HG02588 (cell line): ENCODE data around the gene CDH4.

Experiments
- ATAC-seq: cut with Tn5 transposase; IDR thresholded peaks from one replicate; pipeline ENCODE4 v1.9.1; 2021; ENCODE audit warnings: mild to moderate bottlenecking, moderate library complexity; ENCODE audit not compliant: unreplicated experiment

CDH4 gene

GRCh38 chr20:61806314-61806713, 554.3 kb downstream of the CDH4 start:
- no peak for ATAC-seq

DNA sequence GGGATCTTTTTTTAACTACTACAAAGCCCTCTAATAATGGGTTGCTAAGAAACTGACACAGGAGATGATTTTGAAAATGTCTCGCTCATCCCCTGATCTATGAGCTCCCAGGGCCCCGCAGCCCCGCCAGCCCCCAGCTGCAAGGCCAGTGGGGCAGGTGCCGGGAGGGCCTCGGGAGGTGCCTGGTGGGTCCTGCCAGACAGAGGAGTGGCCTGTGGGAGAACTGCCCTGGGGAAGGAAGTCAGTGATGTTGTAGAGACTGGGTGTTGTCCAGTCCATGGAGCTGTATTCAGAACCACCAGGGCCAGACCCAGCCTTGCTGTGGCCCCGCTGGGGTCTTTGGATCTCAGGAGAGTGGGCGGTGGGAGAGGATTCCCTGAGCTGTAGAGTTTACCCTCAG, 554.9 kb downstream of the CDH4 start:
- ATAC-seq: no peak

GRCh38 chr20:61807471-61808160, 555.6 kb downstream of the CDH4 start:
- no peak for ATAC-seq

DNA sequence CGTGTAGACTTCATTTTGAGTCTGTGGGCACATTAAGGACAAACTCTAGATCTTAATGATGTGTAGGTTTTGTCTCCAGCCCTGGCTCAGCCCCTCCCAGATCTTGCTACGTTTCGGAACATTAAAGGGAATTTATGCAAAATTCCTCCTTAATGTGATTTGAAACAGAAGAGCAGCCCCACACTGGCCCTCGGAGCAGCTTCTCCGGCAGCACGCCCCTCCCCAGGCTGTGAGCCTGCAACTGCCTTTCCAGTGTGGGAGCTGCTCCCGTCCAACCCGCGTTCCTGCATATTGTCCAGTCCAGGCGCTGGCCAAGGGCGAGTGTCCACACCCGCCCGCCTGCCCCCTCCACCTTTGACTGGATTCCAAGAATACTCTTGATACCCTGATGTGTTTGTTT, 556.4 kb downstream of the CDH4 start:
- no peak for ATAC-seq

DNA sequence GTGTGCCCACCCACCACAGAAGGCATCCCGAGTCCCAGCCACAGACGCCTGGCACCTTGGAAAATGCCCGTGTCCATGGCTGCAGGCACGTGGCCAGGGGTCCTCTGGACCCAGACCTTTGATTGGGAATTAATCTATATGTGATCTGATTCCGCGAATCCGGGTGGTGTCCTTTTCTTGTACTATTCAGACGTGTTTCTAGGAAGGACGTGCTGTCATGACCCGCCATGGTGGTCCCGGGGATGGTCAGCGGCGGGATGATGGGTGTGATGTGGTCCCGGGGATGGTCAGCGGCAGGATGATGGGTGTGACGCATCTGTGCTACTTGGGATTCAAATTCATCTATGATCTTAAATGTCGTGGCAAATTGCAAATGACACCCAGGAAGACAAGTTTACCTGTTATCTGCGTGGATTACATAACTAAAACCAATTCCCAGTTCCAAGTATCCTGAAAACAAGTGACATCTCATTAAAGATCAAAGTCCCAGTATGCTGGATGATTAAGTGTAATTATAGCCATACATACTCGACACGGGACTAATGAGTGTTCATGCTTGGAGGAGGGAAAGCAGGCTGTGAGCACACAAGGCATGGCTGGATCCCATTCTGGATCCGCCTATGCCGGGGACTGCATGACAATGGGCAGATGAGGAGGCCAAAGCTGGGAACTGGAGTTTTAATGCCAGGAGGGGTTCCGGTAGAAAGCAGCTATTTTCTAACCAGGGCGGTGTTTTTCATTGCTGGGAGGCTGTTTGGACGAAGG, 557.1 kb downstream of the CDH4 start:
- ATAC-seq: no peak

DNA sequence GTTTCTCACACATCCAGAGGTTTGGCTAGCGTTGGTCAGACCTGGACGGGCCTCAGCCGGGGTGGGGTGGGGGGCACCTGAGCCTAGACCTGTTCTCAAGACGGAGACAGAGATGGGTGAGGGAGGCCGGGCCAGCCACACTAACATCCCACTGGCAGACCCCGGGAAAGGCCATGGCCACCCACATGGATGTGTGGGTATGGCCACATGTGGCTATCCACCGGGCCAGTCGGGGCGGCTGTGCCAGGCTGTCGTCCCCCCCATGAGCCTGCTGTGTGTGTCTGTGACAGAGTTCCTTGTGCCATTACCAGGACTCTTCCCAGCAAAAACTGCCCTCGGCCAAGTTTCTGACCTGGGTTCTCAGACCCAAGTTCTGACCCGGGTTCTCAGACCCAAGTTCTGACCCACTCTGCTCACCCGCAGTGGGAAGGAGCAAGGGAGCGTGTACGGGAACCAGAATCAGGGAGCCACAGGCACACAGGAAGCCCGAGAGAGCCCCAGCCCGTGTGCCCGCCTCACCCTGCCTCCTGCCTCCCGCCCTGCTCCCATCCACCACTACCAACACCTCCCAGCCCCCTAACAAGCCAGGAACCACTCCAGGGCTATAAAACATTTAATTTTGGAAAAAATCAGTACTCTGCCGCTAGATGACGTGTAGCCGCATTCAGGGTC, 558.1 kb downstream of the CDH4 start:
- no peak for ATAC-seq

DNA sequence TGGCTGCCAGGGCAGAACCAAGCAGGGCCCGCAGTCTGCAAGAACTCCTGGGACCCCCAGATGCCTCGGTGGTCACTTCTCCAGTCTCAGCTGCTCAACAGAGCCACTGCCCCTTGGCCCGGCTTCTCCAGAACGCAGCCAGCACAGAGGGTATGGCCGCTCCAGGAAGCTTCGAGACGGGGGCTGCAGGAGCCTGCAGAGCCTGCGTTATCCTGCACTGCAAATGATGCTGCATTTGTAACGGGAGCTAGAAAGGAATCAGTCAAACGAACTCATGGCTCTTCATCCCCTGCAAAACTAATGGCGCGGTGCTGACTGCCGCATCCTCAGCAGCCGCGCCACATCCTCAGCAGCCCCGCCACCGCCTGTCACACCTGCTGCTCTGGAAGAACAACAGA, 558.7 kb downstream of the CDH4 start:
- ATAC-seq: no peak

DNA sequence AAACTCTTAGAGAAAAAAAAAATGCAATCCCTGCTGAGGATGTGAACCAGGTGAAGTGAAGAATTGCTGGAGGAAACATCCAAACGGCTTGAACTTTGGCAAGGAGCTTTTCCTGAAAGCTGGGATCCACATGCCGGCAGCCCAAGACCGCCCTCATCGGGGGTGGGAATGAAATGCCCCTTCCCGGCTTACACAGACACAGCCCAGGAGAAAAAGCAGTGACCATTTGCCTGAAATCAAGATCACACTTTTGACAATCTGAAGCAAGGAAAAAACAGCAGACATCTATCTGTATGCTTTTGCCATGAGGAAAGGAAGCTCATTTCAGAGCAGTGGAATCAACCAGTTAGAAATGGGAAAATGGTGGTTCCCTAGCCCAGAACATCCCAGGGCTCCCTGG, 559.1 kb downstream of the CDH4 start:
- no peak for ATAC-seq

- no peak for ATAC-seq
These were observed 560.2 kb downstream of the CDH4 start for GRCh38 chr20:61812121-61812844.

DNA sequence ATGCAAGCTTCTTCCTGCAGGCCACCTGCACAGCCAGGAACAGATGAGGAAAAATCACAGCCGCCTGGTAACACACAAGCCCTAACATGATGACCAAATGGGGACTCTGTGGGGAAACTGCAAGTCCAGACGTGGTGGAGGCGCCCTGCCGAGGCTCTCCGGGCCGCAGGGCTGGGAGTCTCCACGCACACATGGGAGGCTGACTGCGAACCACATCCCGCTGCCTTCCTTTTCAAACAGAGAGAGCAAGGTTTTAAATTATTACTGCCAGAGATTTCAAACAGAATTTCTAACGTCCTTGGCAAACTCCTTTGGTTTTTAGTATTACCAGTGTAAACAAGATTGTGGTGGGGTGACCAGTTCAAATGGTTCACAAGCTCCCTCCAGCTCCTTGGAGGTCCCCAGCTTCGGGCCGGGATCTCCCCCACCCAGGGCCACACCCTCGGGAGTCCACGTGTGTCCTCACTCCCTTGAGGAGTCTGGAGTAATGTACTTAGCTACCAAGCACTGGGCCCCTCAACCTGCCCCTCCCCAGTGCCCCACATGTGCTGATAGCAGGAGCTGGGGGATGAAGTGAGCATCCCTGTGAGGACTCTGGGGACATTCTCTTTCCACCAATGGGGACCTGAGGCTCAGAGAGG, 560.9 kb downstream of the CDH4 start:
- ATAC-seq: no peak

DNA sequence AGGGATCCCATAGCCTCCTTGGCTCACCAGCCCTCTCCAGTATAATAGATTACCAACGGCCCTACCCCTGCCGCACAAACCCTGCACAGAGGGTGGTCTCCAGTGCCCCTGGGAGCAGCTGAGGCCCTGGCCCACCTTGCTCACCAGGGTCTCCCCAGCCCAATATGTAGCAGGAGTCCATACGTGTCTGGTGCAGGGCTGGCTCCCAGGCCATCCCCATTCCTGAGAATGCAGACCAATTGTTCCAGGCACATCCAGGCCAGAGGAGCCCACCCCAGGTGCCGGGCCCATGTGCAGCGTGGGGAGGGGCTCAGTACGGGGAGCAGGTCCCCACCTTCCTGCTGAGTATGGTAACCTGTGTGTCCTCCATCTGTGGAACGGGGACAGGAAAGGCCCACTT, 561.7 kb downstream of the CDH4 start:
- ATAC-seq: no peak

DNA sequence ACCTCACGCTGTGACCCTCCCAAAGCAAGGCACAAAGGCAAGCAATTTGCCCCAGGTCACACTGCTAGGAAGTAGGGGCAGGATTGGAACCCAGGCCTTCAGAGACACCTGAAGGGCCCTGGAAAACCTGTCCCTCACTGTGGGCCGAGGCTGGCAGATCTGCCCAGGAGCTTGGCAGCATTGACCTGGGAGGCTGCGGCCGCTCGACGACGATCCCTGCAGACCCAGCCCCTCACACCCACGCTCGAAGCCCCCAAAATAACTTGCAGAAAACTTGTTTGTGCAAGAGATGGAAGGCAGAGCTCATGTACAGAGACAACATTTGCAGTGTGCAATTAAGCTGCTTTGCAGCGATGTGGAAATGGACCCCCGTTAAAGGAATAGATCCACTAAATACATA, 562.2 kb downstream of the CDH4 start:
- no peak for ATAC-seq

DNA sequence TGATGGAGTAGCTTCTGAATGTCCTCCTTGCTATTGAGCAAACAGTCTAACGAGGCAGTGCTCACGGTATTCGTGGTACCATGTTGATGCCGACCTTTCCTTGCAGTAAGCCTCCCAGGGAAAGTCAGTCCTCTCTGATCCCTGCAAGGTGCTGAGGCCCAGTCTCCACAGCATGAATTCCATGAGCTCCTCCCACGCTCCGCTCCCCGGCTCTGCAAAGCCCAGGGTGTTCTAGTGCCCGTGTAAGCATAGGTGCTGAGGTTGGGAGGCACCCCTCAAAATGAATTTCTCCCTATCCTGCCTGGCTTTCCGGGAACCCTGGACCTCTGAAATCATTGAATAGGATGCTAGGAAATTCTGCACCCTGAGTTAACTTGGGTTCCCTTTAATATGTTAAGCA, 562.7 kb downstream of the CDH4 start:
- ATAC-seq: no peak

GRCh38 chr20:61815176-61815575, 563.1 kb downstream of the CDH4 start:
- no peak for ATAC-seq

GRCh38 chr20:61815678-61816077, 563.6 kb downstream of the CDH4 start:
- no peak for ATAC-seq

DNA sequence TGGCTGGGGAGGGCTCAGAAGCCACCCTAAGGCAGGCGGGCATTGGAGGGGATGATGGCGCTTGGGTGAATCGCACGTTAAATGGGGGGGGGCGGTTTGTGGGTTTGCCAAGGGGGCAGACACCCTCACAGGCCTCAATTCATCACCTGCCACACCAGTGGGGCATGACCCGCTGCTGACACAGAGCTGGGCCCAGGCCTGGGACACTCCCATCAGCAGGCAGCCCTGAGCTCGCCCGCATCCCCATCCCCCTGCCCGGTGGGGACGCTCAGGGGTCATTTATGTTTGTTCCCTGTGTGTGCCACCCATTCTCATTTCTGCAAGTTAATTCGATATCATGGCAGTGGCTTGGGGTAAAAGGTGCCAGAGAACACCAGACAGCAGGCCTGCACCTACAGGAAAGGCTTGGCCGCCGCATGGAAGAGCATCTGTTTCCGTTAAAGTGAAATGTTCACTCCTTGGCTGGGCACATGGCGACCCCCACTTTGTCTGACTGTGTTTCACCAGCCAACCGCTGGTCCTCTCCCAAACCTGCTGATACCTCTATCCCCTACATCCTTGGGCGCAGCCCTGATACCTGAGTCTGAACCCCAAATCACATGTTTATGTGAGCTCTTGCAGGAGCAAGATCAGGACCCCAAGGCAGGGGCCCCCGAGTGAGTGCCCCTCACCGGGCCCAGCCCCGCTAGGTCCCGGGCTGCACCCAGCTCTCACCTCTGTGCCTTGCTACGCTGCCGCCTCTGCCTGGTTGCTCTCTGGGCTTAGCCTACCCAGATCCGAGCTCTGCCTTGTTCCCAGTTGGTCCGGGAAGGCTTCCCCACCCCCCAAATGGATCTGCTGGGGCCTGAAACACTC, 564.8 kb downstream of the CDH4 start:
- no peak for ATAC-seq

DNA sequence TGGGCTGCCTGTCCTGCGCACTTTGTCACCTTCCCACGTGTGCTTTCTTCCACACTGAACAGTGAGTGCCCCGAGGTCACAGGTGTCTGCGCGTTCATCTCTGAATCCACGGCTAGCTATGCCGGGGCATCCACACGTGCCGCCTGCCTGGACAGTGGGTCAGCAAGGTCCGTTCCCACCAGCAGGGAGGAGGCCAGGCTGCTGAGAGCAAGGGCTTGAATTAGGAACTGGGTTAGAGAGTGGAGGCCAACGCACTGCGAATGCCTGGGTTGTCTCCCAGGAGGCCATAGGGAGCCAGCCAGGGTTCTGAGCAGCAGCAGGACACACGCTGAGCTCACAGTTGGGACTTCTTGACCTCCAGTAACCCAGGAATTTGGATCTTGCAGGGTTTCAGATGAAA, 565.5 kb downstream of the CDH4 start:
- no peak for ATAC-seq

DNA sequence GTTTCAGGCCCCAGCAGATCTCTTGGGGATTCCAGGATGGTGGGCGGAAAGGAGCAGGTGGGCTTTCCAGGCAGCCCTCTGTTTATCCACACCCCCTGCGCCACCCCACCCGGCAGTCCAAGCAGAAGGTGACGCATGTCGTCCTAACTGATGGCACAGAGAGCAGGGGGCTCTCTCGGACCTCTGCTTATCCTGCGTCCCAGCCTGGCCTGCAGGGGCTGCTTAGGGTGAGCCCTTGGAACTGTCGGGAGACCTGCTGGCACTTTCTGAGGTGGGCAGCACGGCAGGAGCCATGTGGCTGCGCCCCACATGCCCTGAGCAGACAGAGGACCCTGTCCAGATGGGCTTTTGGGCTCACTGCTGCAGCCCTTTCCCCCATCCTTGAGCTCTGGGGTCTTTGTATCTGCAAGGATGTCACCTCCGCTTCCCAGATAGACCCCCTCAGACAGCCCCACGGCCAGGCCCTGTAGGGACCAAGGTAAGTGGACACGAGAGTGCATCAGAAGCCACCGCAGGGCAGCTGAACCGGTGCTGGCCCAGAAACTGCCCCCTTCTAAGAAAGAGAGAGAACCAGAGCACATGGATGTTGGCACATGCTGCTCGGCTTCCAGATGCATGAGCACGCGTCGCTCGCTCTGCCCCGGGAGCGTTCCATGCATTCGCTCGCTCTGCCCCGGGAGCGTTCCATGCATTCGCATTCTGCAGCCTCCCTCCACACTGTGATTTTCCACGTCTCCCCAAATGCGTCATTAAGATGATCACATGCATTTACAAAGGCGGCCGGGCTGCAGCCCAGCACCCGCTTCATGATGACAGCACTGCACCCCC, 566.9 kb downstream of the CDH4 start:
- no peak for ATAC-seq

GRCh38 chr20:61819574-61819846, 567.4 kb downstream of the CDH4 start:
- no peak for ATAC-seq
